ENCODE data around the gene ADGRE3.

ADGRE3 gene

GRCh38 chr19:14672188-14672872, 2.3 kb downstream of the ADGRE3 start:
- H3K27ac ChIP-seq (ENCODE audit: low read depth, low read length), result no peak overlapping the region
- H3K9me3 ChIP-seq (ENCODE audit: control insufficient read depth in 1 of 2, low read length in 2 of 2), result peaks cover 0 to 4% of the 10 kb centered on the region in 2 donors
- H3K36me3 ChIP-seq (ENCODE audit: control insufficient read depth in 1 of 2, insufficient read depth in 2 of 2, low read length in 2 of 2), result no peaks in the 10 kb centered on the region
- H3K9ac ChIP-seq (ENCODE audit: low read depth in 1 of 2, low read length in 2 of 2), result no peak overlapping the region
- H3K27me3 ChIP-seq (ENCODE audit: control insufficient read depth in 1 of 2, insufficient read depth in 2 of 2, low read length in 2 of 2), result no peaks in the 10 kb centered on the region
- H3K4me1 ChIP-seq (ENCODE audit: control insufficient read depth in 1 of 2, insufficient read depth in 2 of 2, low read length in 2 of 2), result no peaks in the 10 kb centered on the region
- H3K4me3 ChIP-seq (ENCODE audit: low read depth in 1 of 2, low read length in 2 of 2), result no peak overlapping the region

- H3K27me3 ChIP-seq (ENCODE audit: control insufficient read depth in 1 of 2, insufficient read depth in 2 of 2, low read length in 2 of 2), result no peaks in the 10 kb centered on the region
Observed at GRCh38 chr19:14670408-14670807, 4.2 kb downstream of the ADGRE3 start.

GRCh38 chr19:14669940-14670339, 4.7 kb downstream of the ADGRE3 start:
- Histone ChIP-seq H3K9me3 (ENCODE audit: control insufficient read depth in 1 of 2, low read length in 2 of 2) (peaks cover 0 to 4% of the 10 kb centered on the region in 2 donors), H3K27ac (ENCODE audit: low read depth, low read length) (no peak overlapping the region), H3K4me3 (ENCODE audit: low read depth in 1 of 2, low read length in 2 of 2) (no peak overlapping the region), H3K9ac (ENCODE audit: low read depth in 1 of 2, low read length in 2 of 2) (no peak overlapping the region), H3K27me3 (ENCODE audit: control insufficient read depth in 1 of 2, insufficient read depth in 2 of 2, low read length in 2 of 2) (no peaks in the 10 kb centered on the region), H3K4me1 (ENCODE audit: control insufficient read depth in 1 of 2, insufficient read depth in 2 of 2, low read length in 2 of 2) (no peaks in the 10 kb centered on the region), H3K36me3 (ENCODE audit: control insufficient read depth in 1 of 2, insufficient read depth in 2 of 2, low read length in 2 of 2) (no peaks in the 10 kb centered on the region)

More at GRCh38 chr19:14670408-14670807, 4.2 kb downstream of the ADGRE3 start:
- Histone ChIP-seq H3K4me3 (ENCODE audit: low read depth in 1 of 2, low read length in 2 of 2) (no peak overlapping the region), H3K4me1 (ENCODE audit: control insufficient read depth in 1 of 2, insufficient read depth in 2 of 2, low read length in 2 of 2) (no peaks in the 10 kb centered on the region), H3K27ac (ENCODE audit: low read depth, low read length) (no peak overlapping the region), H3K9me3 (ENCODE audit: control insufficient read depth in 1 of 2, low read length in 2 of 2) (peaks cover 0 to 4% of the 10 kb centered on the region in 2 donors), H3K9ac (ENCODE audit: low read depth in 1 of 2, low read length in 2 of 2) (no peak overlapping the region), H3K36me3 (ENCODE audit: control insufficient read depth in 1 of 2, insufficient read depth in 2 of 2, low read length in 2 of 2) (no peaks in the 10 kb centered on the region)

GRCh38 chr19:14661372-14661924, 13.2 kb downstream of the ADGRE3 start:
- Histone ChIP-seq H3K27me3 (ENCODE audit: control insufficient read depth in 1 of 2, insufficient read depth in 2 of 2, low read length in 2 of 2) (no peaks in the 10 kb centered on the region), H3K9ac (ENCODE audit: low read depth in 1 of 2, low read length in 2 of 2) (no peak overlapping the region), H3K36me3 (ENCODE audit: control insufficient read depth in 1 of 2, insufficient read depth in 2 of 2, low read length in 2 of 2) (no peaks in the 10 kb centered on the region), H3K27ac (ENCODE audit: low read depth, low read length) (no peak overlapping the region), H3K9me3 (ENCODE audit: control insufficient read depth in 1 of 2, low read length in 2 of 2) (no peaks in the 10 kb centered on the region), H3K4me1 (ENCODE audit: control insufficient read depth in 1 of 2, insufficient read depth in 2 of 2, low read length in 2 of 2) (no peaks in the 10 kb centered on the region), H3K4me3 (ENCODE audit: low read depth in 1 of 2, low read length in 2 of 2) (no peak overlapping the region)

- no peak overlapping the region for H3K27ac ChIP-seq (ENCODE audit: low read depth, low read length)
- no peaks in the 10 kb centered on the region for H3K36me3 ChIP-seq (ENCODE audit: control insufficient read depth in 1 of 2, insufficient read depth in 2 of 2, low read length in 2 of 2)
- H3K4me1 ChIP-seq (ENCODE audit: control insufficient read depth in 1 of 2, insufficient read depth in 2 of 2, low read length in 2 of 2), result no peaks in the 10 kb centered on the region
- no peak overlapping the region for H3K9ac ChIP-seq (ENCODE audit: low read depth in 1 of 2, low read length in 2 of 2)
- H3K27me3 ChIP-seq (ENCODE audit: control insufficient read depth in 1 of 2, insufficient read depth in 2 of 2, low read length in 2 of 2), result no peaks in the 10 kb centered on the region
- H3K9me3 ChIP-seq (ENCODE audit: control insufficient read depth in 1 of 2, low read length in 2 of 2), result no peaks in the 10 kb centered on the region
- H3K4me3 ChIP-seq (ENCODE audit: low read depth in 1 of 2, low read length in 2 of 2), result no peak overlapping the region
Observed at GRCh38 chr19:14659874-14660489, 14.7 kb downstream of the ADGRE3 start.

GRCh38 chr19:14655726-14656125, 18.9 kb downstream of the ADGRE3 start:
- Histone ChIP-seq H3K4me1 (ENCODE audit: control insufficient read depth in 1 of 2, insufficient read depth in 2 of 2, low read length in 2 of 2) (no peaks in the 10 kb centered on the region), H3K9ac (ENCODE audit: low read depth in 1 of 2, low read length in 2 of 2) (no peak overlapping the region), H3K4me3 (ENCODE audit: low read depth in 1 of 2, low read length in 2 of 2) (no peak overlapping the region), H3K9me3 (ENCODE audit: control insufficient read depth in 1 of 2, low read length in 2 of 2) (no peaks in the 10 kb centered on the region), H3K27me3 (ENCODE audit: control insufficient read depth in 1 of 2, insufficient read depth in 2 of 2, low read length in 2 of 2) (no peaks in the 10 kb centered on the region), H3K27ac (ENCODE audit: low read depth, low read length) (no peak overlapping the region), H3K36me3 (ENCODE audit: control insufficient read depth in 1 of 2, insufficient read depth in 2 of 2, low read length in 2 of 2) (no peaks in the 10 kb centered on the region)

- H3K4me3 ChIP-seq (ENCODE audit: low read depth in 1 of 2, low read length in 2 of 2), result no peak overlapping the region
- H3K4me1 ChIP-seq (ENCODE audit: control insufficient read depth in 1 of 2, insufficient read depth in 2 of 2, low read length in 2 of 2), result no peaks in the 10 kb centered on the region
- H3K9ac ChIP-seq (ENCODE audit: low read depth in 1 of 2, low read length in 2 of 2), result no peak overlapping the region
- no peaks in the 10 kb centered on the region for H3K36me3 ChIP-seq (ENCODE audit: control insufficient read depth in 1 of 2, insufficient read depth in 2 of 2, low read length in 2 of 2)
- H3K9me3 ChIP-seq (ENCODE audit: control insufficient read depth in 1 of 2, low read length in 2 of 2), result no peaks in the 10 kb centered on the region
- H3K27me3 ChIP-seq (ENCODE audit: control insufficient read depth in 1 of 2, insufficient read depth in 2 of 2, low read length in 2 of 2), result no peaks in the 10 kb centered on the region
- H3K27ac ChIP-seq (ENCODE audit: low read depth, low read length), result no peak overlapping the region
Observed at GRCh38 chr19:14654786-14655560, 19.7 kb downstream of the ADGRE3 start.

GRCh38 chr19:14650161-14650560, 24.5 kb downstream of the ADGRE3 start:
- Histone ChIP-seq H3K4me3 (ENCODE audit: low read depth in 1 of 2, low read length in 2 of 2) (no peak overlapping the region), H3K9me3 (ENCODE audit: control insufficient read depth in 1 of 2, low read length in 2 of 2) (no peaks in the 10 kb centered on the region), H3K27ac (ENCODE audit: low read depth, low read length) (no peak overlapping the region), H3K36me3 (ENCODE audit: control insufficient read depth in 1 of 2, insufficient read depth in 2 of 2, low read length in 2 of 2) (no peaks in the 10 kb centered on the region), H3K9ac (ENCODE audit: low read depth in 1 of 2, low read length in 2 of 2) (no peak overlapping the region), H3K27me3 (ENCODE audit: control insufficient read depth in 1 of 2, insufficient read depth in 2 of 2, low read length in 2 of 2) (no peaks in the 10 kb centered on the region), H3K4me1 (ENCODE audit: control insufficient read depth in 1 of 2, insufficient read depth in 2 of 2, low read length in 2 of 2) (no peaks in the 10 kb centered on the region)

- H3K36me3 ChIP-seq (ENCODE audit: control insufficient read depth in 1 of 2, insufficient read depth in 2 of 2, low read length in 2 of 2), result no peaks in the 10 kb centered on the region
- H3K4me1 ChIP-seq (ENCODE audit: control insufficient read depth in 1 of 2, insufficient read depth in 2 of 2, low read length in 2 of 2), result no peaks in the 10 kb centered on the region
- no peaks in the 10 kb centered on the region for H3K27me3 ChIP-seq (ENCODE audit: control insufficient read depth in 1 of 2, insufficient read depth in 2 of 2, low read length in 2 of 2)
- H3K4me3 ChIP-seq (ENCODE audit: low read depth in 1 of 2, low read length in 2 of 2), result no peak overlapping the region
- H3K27ac ChIP-seq (ENCODE audit: low read depth, low read length), result no peak overlapping the region
- H3K9me3 ChIP-seq (ENCODE audit: control insufficient read depth in 1 of 2, low read length in 2 of 2), result no peaks in the 10 kb centered on the region
- H3K9ac ChIP-seq (ENCODE audit: low read depth in 1 of 2, low read length in 2 of 2), result no peak overlapping the region
Observed at GRCh38 chr19:14649020-14649419, 25.6 kb downstream of the ADGRE3 start.

GRCh38 chr19:14648506-14648905, 26.1 kb downstream of the ADGRE3 start:
- Histone ChIP-seq H3K4me1 (ENCODE audit: control insufficient read depth in 1 of 2, insufficient read depth in 2 of 2, low read length in 2 of 2) (no peaks in the 10 kb centered on the region), H3K4me3 (ENCODE audit: low read depth in 1 of 2, low read length in 2 of 2) (no peak overlapping the region), H3K27ac (ENCODE audit: low read depth, low read length) (no peak overlapping the region), H3K36me3 (ENCODE audit: control insufficient read depth in 1 of 2, insufficient read depth in 2 of 2, low read length in 2 of 2) (no peaks in the 10 kb centered on the region), H3K9me3 (ENCODE audit: control insufficient read depth in 1 of 2, low read length in 2 of 2) (peaks cover 0 to under 1% of the 10 kb centered on the region in 2 donors), H3K9ac (ENCODE audit: low read depth in 1 of 2, low read length in 2 of 2) (no peak overlapping the region), H3K27me3 (ENCODE audit: control insufficient read depth in 1 of 2, insufficient read depth in 2 of 2, low read length in 2 of 2) (no peaks in the 10 kb centered on the region)
